ENCODE data around the gene NKAIN2. TPM values are rescaled to one million over a fixed set of nuclear protein-coding genes. Genes with fewer than 3 reads are reported as not detected.

Gene NKAIN2
- total RNA-seq, 3 donors from 2014 or later (not counting 1 experiment from before 2014, with no cell fraction given), result 0.45 TPM; not detected in 2

DNA sequence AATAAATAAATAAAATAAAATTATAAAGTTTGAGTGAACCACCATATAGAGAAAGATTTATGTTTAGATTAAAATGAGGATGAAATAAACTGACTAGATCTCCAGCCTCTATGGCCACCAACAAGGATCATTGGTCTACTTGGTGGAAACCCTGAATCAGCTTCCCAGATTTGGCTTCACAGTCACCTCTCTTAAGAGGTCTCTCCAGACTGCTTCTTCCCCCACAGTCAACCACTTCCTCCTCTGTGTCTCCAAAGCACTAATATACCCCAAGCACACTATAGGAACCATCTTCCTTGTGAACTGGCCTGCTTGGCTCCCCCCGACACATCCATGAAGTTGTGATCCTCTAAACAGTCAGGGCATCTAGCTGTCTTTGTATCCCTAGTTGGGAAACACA lies 629.0 kb downstream of the NKAIN2 start:
- Histone ChIP-seq H3K27me3 (ENCODE audit: control insufficient read depth, insufficient read depth, low read length) (no peaks in the 10 kb centered on the region), H3K4me3 (ENCODE audit: low read length) (no peak overlapping the region), H3K27ac (ENCODE audit: low read length) (no peak overlapping the region), H3K36me3 (ENCODE audit: control insufficient read depth, insufficient read depth, low read length) (no peaks in the 10 kb centered on the region), H3K9me3 (ENCODE audit: control insufficient read depth, insufficient read depth, low read length) (no peaks in the 10 kb centered on the region), H3K4me1 (ENCODE audit: control insufficient read depth, insufficient read depth, low read length) (no peaks in the 10 kb centered on the region)
- H3K27me3 Mint-ChIP-seq (ENCODE audit: low read depth in 2 of 2), result no peaks in the 10 kb centered on the region
- intact Hi-C loops (cut with micrococcal nuclease), result no loop called here
- H3K36me3 Mint-ChIP-seq, result no peaks in the 10 kb centered on the region
- no peak overlapping the region for H3K4me3 Mint-ChIP-seq
- peaks cover 15 to 16% of the 10 kb centered on the region in 2 donors for H3K9me3 Mint-ChIP-seq
- WGBS (ENCODE audit: insufficient coverage), result 93% methylated on average over 1 of the region's 1 CpG
- H3K27ac Mint-ChIP-seq, result no peak overlapping the region
- TF ChIP-seq, protein P1, sequence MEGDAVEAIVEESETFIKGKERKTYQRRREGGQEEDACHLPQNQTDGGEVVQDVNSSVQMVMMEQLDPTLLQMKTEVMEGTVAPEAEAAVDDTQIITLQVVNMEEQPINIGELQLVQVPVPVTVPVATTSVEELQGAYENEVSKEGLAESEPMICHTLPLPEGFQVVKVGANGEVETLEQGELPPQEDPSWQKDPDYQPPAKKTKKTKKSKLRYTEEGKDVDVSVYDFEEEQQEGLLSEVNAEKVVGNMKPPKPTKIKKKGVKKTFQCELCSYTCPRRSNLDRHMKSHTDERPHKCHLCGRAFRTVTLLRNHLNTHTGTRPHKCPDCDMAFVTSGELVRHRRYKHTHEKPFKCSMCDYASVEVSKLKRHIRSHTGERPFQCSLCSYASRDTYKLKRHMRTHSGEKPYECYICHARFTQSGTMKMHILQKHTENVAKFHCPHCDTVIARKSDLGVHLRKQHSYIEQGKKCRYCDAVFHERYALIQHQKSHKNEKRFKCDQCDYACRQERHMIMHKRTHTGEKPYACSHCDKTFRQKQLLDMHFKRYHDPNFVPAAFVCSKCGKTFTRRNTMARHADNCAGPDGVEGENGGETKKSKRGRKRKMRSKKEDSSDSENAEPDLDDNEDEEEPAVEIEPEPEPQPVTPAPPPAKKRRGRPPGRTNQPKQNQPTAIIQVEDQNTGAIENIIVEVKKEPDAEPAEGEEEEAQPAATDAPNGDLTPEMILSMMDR (IDR thresholded peaks at IDR 0.05), result no peak
- DNase-seq (no peak), ATAC-seq (no peak)
- H3K4me1 Mint-ChIP-seq, result no peaks in the 10 kb centered on the region

DNA sequence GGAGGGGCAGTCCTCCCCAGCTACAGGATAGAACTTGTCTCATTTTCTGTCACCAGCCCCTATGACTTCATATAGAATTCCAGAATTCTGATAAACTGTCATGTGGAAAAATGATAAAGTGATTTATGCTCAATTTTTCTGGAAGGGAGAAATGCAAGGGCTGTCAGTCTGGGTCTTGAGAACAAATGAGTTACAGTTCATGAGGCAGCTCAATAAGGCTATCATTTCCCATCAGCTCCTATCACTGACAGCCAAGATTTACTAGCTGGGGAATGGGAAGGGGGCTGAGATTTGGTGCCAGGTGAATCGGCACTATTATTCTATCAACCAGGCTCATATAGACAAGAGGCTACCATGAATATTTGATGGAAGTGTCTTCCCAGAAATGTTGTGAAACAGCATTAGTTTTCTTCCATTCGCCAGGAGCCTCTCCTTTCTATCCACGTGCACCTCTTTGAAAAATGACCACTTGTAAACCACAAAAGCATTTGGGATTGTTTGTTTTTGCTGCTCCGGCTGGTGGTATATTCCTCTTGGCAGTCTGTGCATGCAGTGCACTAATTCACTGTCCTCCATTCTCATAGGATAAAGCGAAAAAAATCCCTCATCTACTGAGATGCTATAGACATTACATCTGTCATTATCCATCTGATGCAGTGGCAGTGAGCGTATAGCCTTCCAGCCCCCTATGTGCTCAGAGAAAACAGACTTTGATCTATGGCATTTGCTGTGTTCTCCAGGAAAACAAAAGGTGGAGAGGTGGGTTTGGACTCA lies 629.9 kb downstream of the NKAIN2 start:
- DNase-seq, result no peak

DNA sequence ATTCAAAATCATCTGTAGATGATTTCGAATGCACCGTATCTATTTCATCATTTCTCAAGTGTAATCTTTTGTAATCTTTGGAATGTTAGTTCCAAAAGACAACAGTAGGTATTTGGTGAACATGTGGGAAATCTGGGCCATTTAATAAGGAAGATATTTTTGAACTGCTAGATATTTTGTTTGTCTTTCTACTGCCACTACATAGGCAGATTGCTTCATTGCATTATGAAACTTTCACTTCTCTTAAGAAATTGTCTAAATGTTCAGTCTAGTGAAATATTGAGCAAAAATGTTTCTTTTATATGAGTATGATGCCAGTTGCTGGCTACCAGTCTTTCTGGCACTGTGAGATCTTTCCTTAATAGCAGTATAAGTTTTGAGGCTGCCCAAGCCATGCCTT lies 630.8 kb downstream of the NKAIN2 start:
- Histone ChIP-seq H3K9me3 (ENCODE audit: control insufficient read depth, insufficient read depth, low read length) (no peaks in the 10 kb centered on the region), H3K4me1 (ENCODE audit: control insufficient read depth, insufficient read depth, low read length) (no peaks in the 10 kb centered on the region), H3K36me3 (ENCODE audit: control insufficient read depth, insufficient read depth, low read length) (no peaks in the 10 kb centered on the region), H3K4me3 (ENCODE audit: low read length) (no peak overlapping the region), H3K27me3 (ENCODE audit: control insufficient read depth, insufficient read depth, low read length) (no peaks in the 10 kb centered on the region), H3K27ac (ENCODE audit: low read length) (no peak overlapping the region)
- no peak for DNase-seq
- Mint-ChIP-seq H3K9me3 (peaks cover 16% of the 10 kb centered on the region in 2 donors), H3K27ac (no peak overlapping the region), H3K4me1 (no peaks in the 10 kb centered on the region), H3K27me3 (ENCODE audit: low read depth in 2 of 2) (no peaks in the 10 kb centered on the region), H3K4me3 (no peak overlapping the region), H3K36me3 (no peaks in the 10 kb centered on the region)
- no CpG with 5 or more reads among the region's 2 CpGs for WGBS (ENCODE audit: insufficient coverage)
- intact Hi-C loops (cut with micrococcal nuclease), result no loop called here
- TF ChIP-seq, protein P1 (IDR thresholded peaks at IDR 0.05), result no peak
- ATAC-seq, result no peak

More for the DNA sequence above, 629.9 kb downstream of the NKAIN2 start:
- Histone ChIP-seq H3K4me3 (ENCODE audit: low read length) (no peak overlapping the region), H3K27me3 (ENCODE audit: control insufficient read depth, insufficient read depth, low read length) (no peaks in the 10 kb centered on the region), H3K4me1 (ENCODE audit: control insufficient read depth, insufficient read depth, low read length) (no peaks in the 10 kb centered on the region), H3K36me3 (ENCODE audit: control insufficient read depth, insufficient read depth, low read length) (no peaks in the 10 kb centered on the region), H3K9me3 (ENCODE audit: control insufficient read depth, insufficient read depth, low read length) (no peaks in the 10 kb centered on the region), H3K27ac (ENCODE audit: low read length) (no peak overlapping the region)
- Mint-ChIP-seq H3K27me3 (ENCODE audit: low read depth in 2 of 2) (no peaks in the 10 kb centered on the region), H3K4me1 (no peaks in the 10 kb centered on the region), H3K4me3 (no peak overlapping the region), H3K9me3 (peaks cover 10 to 15% of the 10 kb centered on the region in 2 donors), H3K27ac (no peak overlapping the region), H3K36me3 (no peaks in the 10 kb centered on the region)
- 87% methylated on average over 4 of the region's 6 CpGs for WGBS (ENCODE audit: insufficient coverage)
- intact Hi-C loops (cut with micrococcal nuclease), result no loop called here
- TF ChIP-seq, protein P1 (IDR thresholded peaks at IDR 0.05), result no peak
- ATAC-seq, result no peak

DNA sequence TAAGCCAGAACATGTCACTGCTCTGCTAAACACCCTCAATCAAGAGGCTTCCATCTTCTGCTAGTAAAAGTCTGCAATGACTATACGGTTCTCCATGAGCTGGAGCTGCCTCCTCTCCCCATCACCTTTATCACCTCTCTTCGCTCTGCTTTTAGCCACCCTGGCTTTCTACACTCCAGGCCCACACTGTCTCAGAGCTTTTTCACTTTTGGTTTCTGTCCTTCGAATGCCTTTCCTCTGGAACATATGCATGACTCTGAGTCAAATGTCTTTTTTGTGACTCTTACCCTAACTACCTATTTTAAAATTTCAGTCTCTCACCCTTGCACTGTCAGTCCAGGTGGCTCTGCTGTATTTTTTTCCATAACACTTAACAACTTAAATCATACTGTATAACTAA lies 633.1 kb downstream of the NKAIN2 start:
- ATAC-seq (no peak), DNase-seq (no peak)
- Mint-ChIP-seq H3K4me3 (no peak overlapping the region), H3K4me1 (no peaks in the 10 kb centered on the region), H3K27ac (no peak overlapping the region), H3K36me3 (no peaks in the 10 kb centered on the region), H3K9me3 (peaks cover 12 to 17% of the 10 kb centered on the region in 2 donors), H3K27me3 (ENCODE audit: low read depth in 2 of 2) (no peaks in the 10 kb centered on the region)
- H3K4me3 ChIP-seq (ENCODE audit: low read length), result no peak overlapping the region
- WGBS (ENCODE audit: insufficient coverage), result 75% methylated on average over 3 of the region's 3 CpGs
- H3K9me3 ChIP-seq (ENCODE audit: control insufficient read depth, insufficient read depth, low read length), result no peaks in the 10 kb centered on the region
- no peaks in the 10 kb centered on the region for H3K27me3 ChIP-seq (ENCODE audit: control insufficient read depth, insufficient read depth, low read length)
- intact Hi-C loops (cut with micrococcal nuclease), result no loop called here
- no peak overlapping the region for H3K27ac ChIP-seq (ENCODE audit: low read length)
- TF ChIP-seq, protein P1 (IDR thresholded peaks at IDR 0.05), result no peak
- no peaks in the 10 kb centered on the region for H3K36me3 ChIP-seq (ENCODE audit: control insufficient read depth, insufficient read depth, low read length)
- no peaks in the 10 kb centered on the region for H3K4me1 ChIP-seq (ENCODE audit: control insufficient read depth, insufficient read depth, low read length)
